Measurements from ENCODE around the gene CCSER1.

- TF ChIP-seq CTCF (IDR thresholded peaks at IDR 0.05; ENCODE audit: low read depth, low read length, poor library complexity, severe bottlenecking) (no peak), EZH2phosphoT487 (IDR thresholded peaks at IDR 0.05; ENCODE audit: borderline replicate concordance, low read length) (no peak)
Observed at GRCh38 chr4:90875791-90876190, 748.6 kb downstream of the CCSER1 start.
